ENCODE results near the gene HP. TPM values are rescaled to one million over a fixed set of nuclear protein-coding genes. Genes with fewer than 3 reads are reported as not detected.

Gene HP
- total and polyA plus RNA-seq, 2 of the 8 experiments (the other 6 are each of a cell fraction or from before 2014, with no cell fraction given), result not detected

- TF ChIP-seq, protein P1, sequence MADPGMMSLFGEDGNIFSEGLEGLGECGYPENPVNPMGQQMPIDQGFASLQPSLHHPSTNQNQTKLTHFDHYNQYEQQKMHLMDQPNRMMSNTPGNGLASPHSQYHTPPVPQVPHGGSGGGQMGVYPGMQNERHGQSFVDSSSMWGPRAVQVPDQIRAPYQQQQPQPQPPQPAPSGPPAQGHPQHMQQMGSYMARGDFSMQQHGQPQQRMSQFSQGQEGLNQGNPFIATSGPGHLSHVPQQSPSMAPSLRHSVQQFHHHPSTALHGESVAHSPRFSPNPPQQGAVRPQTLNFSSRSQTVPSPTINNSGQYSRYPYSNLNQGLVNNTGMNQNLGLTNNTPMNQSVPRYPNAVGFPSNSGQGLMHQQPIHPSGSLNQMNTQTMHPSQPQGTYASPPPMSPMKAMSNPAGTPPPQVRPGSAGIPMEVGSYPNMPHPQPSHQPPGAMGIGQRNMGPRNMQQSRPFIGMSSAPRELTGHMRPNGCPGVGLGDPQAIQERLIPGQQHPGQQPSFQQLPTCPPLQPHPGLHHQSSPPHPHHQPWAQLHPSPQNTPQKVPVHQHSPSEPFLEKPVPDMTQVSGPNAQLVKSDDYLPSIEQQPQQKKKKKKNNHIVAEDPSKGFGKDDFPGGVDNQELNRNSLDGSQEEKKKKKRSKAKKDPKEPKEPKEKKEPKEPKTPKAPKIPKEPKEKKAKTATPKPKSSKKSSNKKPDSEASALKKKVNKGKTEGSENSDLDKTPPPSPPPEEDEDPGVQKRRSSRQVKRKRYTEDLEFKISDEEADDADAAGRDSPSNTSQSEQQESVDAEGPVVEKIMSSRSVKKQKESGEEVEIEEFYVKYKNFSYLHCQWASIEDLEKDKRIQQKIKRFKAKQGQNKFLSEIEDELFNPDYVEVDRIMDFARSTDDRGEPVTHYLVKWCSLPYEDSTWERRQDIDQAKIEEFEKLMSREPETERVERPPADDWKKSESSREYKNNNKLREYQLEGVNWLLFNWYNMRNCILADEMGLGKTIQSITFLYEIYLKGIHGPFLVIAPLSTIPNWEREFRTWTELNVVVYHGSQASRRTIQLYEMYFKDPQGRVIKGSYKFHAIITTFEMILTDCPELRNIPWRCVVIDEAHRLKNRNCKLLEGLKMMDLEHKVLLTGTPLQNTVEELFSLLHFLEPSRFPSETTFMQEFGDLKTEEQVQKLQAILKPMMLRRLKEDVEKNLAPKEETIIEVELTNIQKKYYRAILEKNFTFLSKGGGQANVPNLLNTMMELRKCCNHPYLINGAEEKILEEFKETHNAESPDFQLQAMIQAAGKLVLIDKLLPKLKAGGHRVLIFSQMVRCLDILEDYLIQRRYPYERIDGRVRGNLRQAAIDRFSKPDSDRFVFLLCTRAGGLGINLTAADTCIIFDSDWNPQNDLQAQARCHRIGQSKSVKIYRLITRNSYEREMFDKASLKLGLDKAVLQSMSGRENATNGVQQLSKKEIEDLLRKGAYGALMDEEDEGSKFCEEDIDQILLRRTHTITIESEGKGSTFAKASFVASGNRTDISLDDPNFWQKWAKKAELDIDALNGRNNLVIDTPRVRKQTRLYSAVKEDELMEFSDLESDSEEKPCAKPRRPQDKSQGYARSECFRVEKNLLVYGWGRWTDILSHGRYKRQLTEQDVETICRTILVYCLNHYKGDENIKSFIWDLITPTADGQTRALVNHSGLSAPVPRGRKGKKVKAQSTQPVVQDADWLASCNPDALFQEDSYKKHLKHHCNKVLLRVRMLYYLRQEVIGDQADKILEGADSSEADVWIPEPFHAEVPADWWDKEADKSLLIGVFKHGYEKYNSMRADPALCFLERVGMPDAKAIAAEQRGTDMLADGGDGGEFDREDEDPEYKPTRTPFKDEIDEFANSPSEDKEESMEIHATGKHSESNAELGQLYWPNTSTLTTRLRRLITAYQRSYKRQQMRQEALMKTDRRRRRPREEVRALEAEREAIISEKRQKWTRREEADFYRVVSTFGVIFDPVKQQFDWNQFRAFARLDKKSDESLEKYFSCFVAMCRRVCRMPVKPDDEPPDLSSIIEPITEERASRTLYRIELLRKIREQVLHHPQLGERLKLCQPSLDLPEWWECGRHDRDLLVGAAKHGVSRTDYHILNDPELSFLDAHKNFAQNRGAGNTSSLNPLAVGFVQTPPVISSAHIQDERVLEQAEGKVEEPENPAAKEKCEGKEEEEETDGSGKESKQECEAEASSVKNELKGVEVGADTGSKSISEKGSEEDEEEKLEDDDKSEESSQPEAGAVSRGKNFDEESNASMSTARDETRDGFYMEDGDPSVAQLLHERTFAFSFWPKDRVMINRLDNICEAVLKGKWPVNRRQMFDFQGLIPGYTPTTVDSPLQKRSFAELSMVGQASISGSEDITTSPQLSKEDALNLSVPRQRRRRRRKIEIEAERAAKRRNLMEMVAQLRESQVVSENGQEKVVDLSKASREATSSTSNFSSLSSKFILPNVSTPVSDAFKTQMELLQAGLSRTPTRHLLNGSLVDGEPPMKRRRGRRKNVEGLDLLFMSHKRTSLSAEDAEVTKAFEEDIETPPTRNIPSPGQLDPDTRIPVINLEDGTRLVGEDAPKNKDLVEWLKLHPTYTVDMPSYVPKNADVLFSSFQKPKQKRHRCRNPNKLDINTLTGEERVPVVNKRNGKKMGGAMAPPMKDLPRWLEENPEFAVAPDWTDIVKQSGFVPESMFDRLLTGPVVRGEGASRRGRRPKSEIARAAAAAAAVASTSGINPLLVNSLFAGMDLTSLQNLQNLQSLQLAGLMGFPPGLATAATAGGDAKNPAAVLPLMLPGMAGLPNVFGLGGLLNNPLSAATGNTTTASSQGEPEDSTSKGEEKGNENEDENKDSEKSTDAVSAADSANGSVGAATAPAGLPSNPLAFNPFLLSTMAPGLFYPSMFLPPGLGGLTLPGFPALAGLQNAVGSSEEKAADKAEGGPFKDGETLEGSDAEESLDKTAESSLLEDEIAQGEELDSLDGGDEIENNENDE (IDR thresholded peaks at IDR 0.05; ENCODE audit: insufficient replicate concordance, low read length), result no peak
- TF ChIP-seq BRCA1 (IDR thresholded peaks at IDR 0.05; ENCODE audit: low read depth, low read length) (no peak), EZH2 (IDR thresholded peaks at IDR 0.05; ENCODE audit: low read depth, low read length, severe bottlenecking) (no peak), TAF7 (optimal IDR thresholded peaks at IDR 0.05; ENCODE audit: borderline replicate concordance, low read depth, low read length) (no peak)
Measured at GRCh38 chr16:72044296-72044695, 10.0 kb upstream of the HP start (continued).

Data from H1 (cell line).